T-cell (primary cell): ENCODE results near the gene TNFRSF14. TPM values are rescaled to one million over a fixed set of nuclear protein-coding genes. Genes with fewer than 3 reads are reported as not detected.
"Not testable (repeated sequence)": the region's sequence is repeated elsewhere in the genome, so short reads cannot be mapped to it uniquely, and the experiment has no call there.

ENCODE experiments used
- ATAC-seq, 4 experiments: fragments of 200-7000 bp in 3 of 4; fragments of 150-1000 bp in 1 of 4; cut with Tn5 transposase; replicated peaks in 1 of 4; 1 replicate in 3 of 4; 2 replicates in 1 of 4; pipeline ENCODE4 v1.10.0; 2021; ENCODE audit warnings: moderate library complexity in 3 of 4, mild to moderate bottlenecking in 2 of 4, moderate number of reproducible peaks in 1 of 4
- CTCF ChIA-PET, 2 donors: fragments of 300-600 bp; sonication (Branson Sonifier 250); formaldehyde crosslinking; loops; one replicate each; lab custom pipeline; 2022; ENCODE audit warnings: antibody characterized with exemption in 2 of 2; lab: Charles Lee
- POLR2A ChIA-PET, 2 donors: fragments of 300-600 bp; sonication (Branson Sonifier 250); formaldehyde crosslinking; loops; one replicate each; lab custom pipeline; 2022; ENCODE audit warnings: antibody characterized with exemption in 2 of 2; lab: Charles Lee
- DNase-seq, 35 experiments: peaks; one replicate each; pipeline versions ENCODE4 v3.0.0 to v3.0.0-alpha.2; 2013 to 2023
- H3K27ac ChIP-seq: one replicate; pipeline ENCODE4 v1.5.1; 2013; ENCODE audit warnings: low read length
- H3K27me3 ChIP-seq, 2 experiments: replicated peaks in 1 of 2; 1 replicate in 1 of 2; 2 replicates in 1 of 2; pipeline versions ENCODE4 v1.6.1 to v1.7.0; 2013; ENCODE audit warnings: low read length in 1 of 2, mixed read lengths in 1 of 2; ENCODE audit not compliant: control insufficient read depth in 2 of 2, insufficient read depth in 2 of 2; ENCODE audit errors: extremely low read depth in 1 of 2
- H3K36me3 ChIP-seq, 2 donors: 1 replicate in 1 of 2; 2 replicates in 1 of 2; pipeline versions ENCODE4 v1.6.1 to v1.7.0; 2013; ENCODE audit warnings: low read length in 1 of 2; ENCODE audit not compliant: control insufficient read depth in 2 of 2, insufficient read depth in 1 of 2; ENCODE audit errors: extremely low read depth in 1 of 2
- H3K4me1 ChIP-seq, 2 experiments: 1 replicate in 1 of 2; 2 replicates in 1 of 2; pipeline versions ENCODE4 v1.6.1 to v1.7.0; 2013; ENCODE audit warnings: low read length in 2 of 2, mixed read lengths in 1 of 2; ENCODE audit not compliant: insufficient read depth in 2 of 2, control insufficient read depth in 1 of 2; ENCODE audit errors: extremely low read depth in 1 of 2
- H3K4me3 ChIP-seq, 2 donors: 1 replicate in 1 of 2; 2 replicates in 1 of 2; pipeline versions ENCODE4 v1.5.1 to v1.7.0; 2013; ENCODE audit warnings: mild to moderate bottlenecking in 2 of 2, low read length in 1 of 2, moderate library complexity in 1 of 2; ENCODE audit not compliant: control insufficient read depth in 1 of 2; ENCODE audit errors: extremely low read depth in 1 of 2
- H3K9me3 ChIP-seq: 2 replicates; pipeline ENCODE4 v1.7.0; 2013
- H3K27ac Mint-ChIP-seq, 2 donors: one replicate each; pipeline ENCODE4 v1.8.0; 2020 to 2021; ENCODE audit warnings: mild to moderate bottlenecking in 2 of 2, mixed read lengths in 2 of 2
- H3K27me3 Mint-ChIP-seq, 2 donors: one replicate each; pipeline ENCODE4 v1.8.0; 2021 to 2022; ENCODE audit warnings: mixed read lengths in 2 of 2
- H3K36me3 Mint-ChIP-seq: one replicate; pipeline ENCODE4 v1.8.0; 2021; ENCODE audit warnings: mixed read lengths
- H3K4me1 Mint-ChIP-seq, 3 donors: one replicate each; pipeline ENCODE4 v1.8.0; 2020 to 2022; ENCODE audit warnings: mixed read lengths in 3 of 3, mild to moderate bottlenecking in 1 of 3
- H3K4me3 Mint-ChIP-seq, 3 donors: one replicate each; pipeline ENCODE4 v1.8.0; 2020 to 2022; ENCODE audit warnings: mild to moderate bottlenecking in 3 of 3, mixed read lengths in 3 of 3, moderate library complexity in 3 of 3
- H3K9me3 Mint-ChIP-seq, 3 donors: one replicate each; pipeline ENCODE4 v1.8.0; 2020 to 2022; ENCODE audit warnings: mixed read lengths in 3 of 3
- WGBS: methylation state at CpG from one replicate; pipeline ENCODE4 v1.1.5; 2013; ENCODE audit warnings: missing lambda C conversion rate; ENCODE audit not compliant: insufficient coverage; 5-methylcytosine and 5-hydroxymethylcytosine counted together
- total RNA-seq, 35 experiments: library from RNA in 6 of 35; stranded (reverse) in 6 of 35; fragments of 120-200 nt in 1 of 35; gene quantifications; one replicate each; pipeline versions ENCODE4 v1.2.1 to v1.2.4 and lab custom pipeline; 2013 to 2026

The TNFRSF14 gene
- total RNA-seq, 5 donors from 2014 or later (not counting 1 experiment from before 2014, with no cell fraction given): 163 to 214 (median 211) TPM

- POLR2A ChIA-PET: no interaction called here
- no peak for ATAC-seq
- peaks cover 12 to 62% of the 10 kb centered on the region in 2 experiments for H3K4me1 ChIP-seq
These were observed 4.0 kb upstream of the TNFRSF14 start for GRCh38 chr1:2552189-2552588.

GRCh38 chr1:2553076-2553475 lies 3.1 kb upstream of the TNFRSF14 start:
- H3K4me1 Mint-ChIP-seq: peaks cover 38 to 55% (median 41%) of the 10 kb centered on the region in 3 donors
- H3K36me3 Mint-ChIP-seq, H3K4me3 ChIP-seq, POLR2A ChIA-PET, H3K9me3 ChIP-seq, CTCF ChIA-PET, DNase-seq, H3K27me3 ChIP-seq, H3K9me3 Mint-ChIP-seq, H3K27ac Mint-ChIP-seq, H3K27ac ChIP-seq, H3K36me3 ChIP-seq, ATAC-seq, H3K4me3 Mint-ChIP-seq, H3K27me3 Mint-ChIP-seq: not testable (repeated sequence)
- no CpG with 5 or more reads among the region's 9 CpGs for WGBS
- peaks cover 19 to 62% of the 10 kb centered on the region in 2 experiments for H3K4me1 ChIP-seq

More at GRCh38 chr1:2552189-2552588, 4.0 kb upstream of the TNFRSF14 start:
- Mint-ChIP-seq H3K9me3 (no peaks in the 10 kb centered on the region), H3K27ac (no peak overlapping the region), H3K4me1 (peaks cover 30 to 54% (median 39%) of the 10 kb centered on the region in 3 donors), H3K36me3 (peaks cover 3% of the 10 kb centered on the region), H3K27me3 (no peaks in the 10 kb centered on the region), H3K4me3 (no peak overlapping the region)
- no peaks in the 10 kb centered on the region for H3K27me3 ChIP-seq
- no peak overlapping the region for H3K27ac ChIP-seq
- H3K9me3 ChIP-seq: no peaks in the 10 kb centered on the region
- CTCF ChIA-PET: no interaction called here
- DNase-seq: no peak
- WGBS: 99% methylated on average over 15 of the region's 26 CpGs
- H3K36me3 ChIP-seq: no peaks in the 10 kb centered on the region
- no peak overlapping the region for H3K4me3 ChIP-seq

GRCh38 chr1:2553871-2554620 lies 2.1 kb upstream of the TNFRSF14 start:
- Histone ChIP-seq H3K36me3 (peaks cover 2 to 12% of the 10 kb centered on the region in 2 donors), H3K4me1 (peaks cover 17 to 63% of the 10 kb centered on the region in 2 experiments), H3K27ac (no peak overlapping the region), H3K4me3 (no peak overlapping the region), H3K9me3 (no peaks in the 10 kb centered on the region), H3K27me3 (no peaks in the 10 kb centered on the region)
- Mint-ChIP-seq H3K27ac (peak overlapping the region in 1 of 2 donors; percentile 19), H3K4me3 (peak overlapping the region in 1 of 3 donors; percentile 98), H3K9me3 (no peaks in the 10 kb centered on the region), H3K36me3 (peaks cover 3% of the 10 kb centered on the region), H3K4me1 (peaks cover 43 to 57% (median 43%) of the 10 kb centered on the region in 3 donors), H3K27me3 (no peaks in the 10 kb centered on the region)
- CTCF ChIA-PET: no interaction called here
- POLR2A ChIA-PET: no interaction called here
- WGBS: 87% methylated on average over 26 of the region's 30 CpGs
- DNase-seq (no peak), ATAC-seq (no peak)

- Histone ChIP-seq H3K27me3 (no peaks in the 10 kb centered on the region), H3K4me1 (peaks cover 17 to 63% of the 10 kb centered on the region in 2 experiments), H3K36me3 (peaks cover 2 to 19% of the 10 kb centered on the region in 2 donors), H3K4me3 (peak overlapping the region; percentile 51 to 99), H3K9me3 (no peaks in the 10 kb centered on the region), H3K27ac (peak overlapping the region; percentile 97)
- ChIA-PET CTCF (interaction anchor here in 1 of 2 donors (0.8 kb wide), 1 partner anchor 30 kb away, joined by 3 read pairs; no protein-coding TSS in a partner anchor), POLR2A (no interaction called here)
- Mint-ChIP-seq H3K36me3 (peaks cover 3% of the 10 kb centered on the region), H3K27ac (peak overlapping the region; percentile 95 to 98), H3K9me3 (no peaks in the 10 kb centered on the region), H3K27me3 (no peaks in the 10 kb centered on the region), H3K4me3 (peak overlapping the region; percentile 47 to 98 (median 60)), H3K4me1 (peaks cover 39 to 55% (median 40%) of the 10 kb centered on the region in 3 donors)
- WGBS: 54% methylated on average over 14 of the region's 19 CpGs
- ATAC-seq (peak; percentile 30 to 51 (median 44)), DNase-seq (peak in 33 of 35 experiments; percentile 28 to 78 (median 55))
These were observed 1.4 kb upstream of the TNFRSF14 start for GRCh38 chr1:2554621-2555387.

- Histone ChIP-seq H3K9me3 (no peaks in the 10 kb centered on the region), H3K4me3 (peak overlapping the region; percentile 64 to 99), H3K27me3 (no peaks in the 10 kb centered on the region), H3K36me3 (peaks cover 6 to 29% of the 10 kb centered on the region in 2 donors), H3K4me1 (peaks cover 17 to 66% of the 10 kb centered on the region in 2 experiments), H3K27ac (peak overlapping the region; percentile 97)
- Mint-ChIP-seq H3K27me3 (no peaks in the 10 kb centered on the region), H3K36me3 (peaks cover 3% of the 10 kb centered on the region), H3K4me3 (peak overlapping the region; percentile 93 to 99 (median 98)), H3K4me1 (peaks cover 37 to 55% (median 38%) of the 10 kb centered on the region in 3 donors), H3K27ac (peak overlapping the region; percentile 95 to 98), H3K9me3 (no peaks in the 10 kb centered on the region)
- ATAC-seq: peak; percentile 47 to 55 (median 52)
- DNase-seq: peak in 34 of 35 experiments; percentile 46 to 85 (median 58)
- 0% methylated on average over 15 of the region's 26 CpGs for WGBS
- ChIA-PET CTCF (interaction anchor here (0.8 to 1.7 kb wide), 4 partner anchors 29 to 140 kb away, joined by 3 to 9 read pairs (median 4); no protein-coding TSS in a partner anchor), POLR2A (interaction anchor here (0.6 to 0.9 kb wide), 2 partner anchors 8 to 646 kb away, joined by 4 read pairs; no protein-coding TSS in a partner anchor)
These were observed 416 bp upstream of the TNFRSF14 start for GRCh38 chr1:2555634-2556276.
